Activated CD4-positive, alpha-beta T cell treated with anti-CD3 and anti-CD28 coated beads for 24 hours (primary cell): ENCODE data around the gene MGLL.

Experiments used
- DNase-seq, 2 donors: peaks; one replicate each; pipeline ENCODE4 v3.0.0-alpha.2; 2020; ENCODE audit warnings: low read depth in 2 of 2

MGLL gene

GRCh38 chr3:127723011-127723567, 99.2 kb downstream of the MGLL start:
- no peak for DNase-seq

DNA sequence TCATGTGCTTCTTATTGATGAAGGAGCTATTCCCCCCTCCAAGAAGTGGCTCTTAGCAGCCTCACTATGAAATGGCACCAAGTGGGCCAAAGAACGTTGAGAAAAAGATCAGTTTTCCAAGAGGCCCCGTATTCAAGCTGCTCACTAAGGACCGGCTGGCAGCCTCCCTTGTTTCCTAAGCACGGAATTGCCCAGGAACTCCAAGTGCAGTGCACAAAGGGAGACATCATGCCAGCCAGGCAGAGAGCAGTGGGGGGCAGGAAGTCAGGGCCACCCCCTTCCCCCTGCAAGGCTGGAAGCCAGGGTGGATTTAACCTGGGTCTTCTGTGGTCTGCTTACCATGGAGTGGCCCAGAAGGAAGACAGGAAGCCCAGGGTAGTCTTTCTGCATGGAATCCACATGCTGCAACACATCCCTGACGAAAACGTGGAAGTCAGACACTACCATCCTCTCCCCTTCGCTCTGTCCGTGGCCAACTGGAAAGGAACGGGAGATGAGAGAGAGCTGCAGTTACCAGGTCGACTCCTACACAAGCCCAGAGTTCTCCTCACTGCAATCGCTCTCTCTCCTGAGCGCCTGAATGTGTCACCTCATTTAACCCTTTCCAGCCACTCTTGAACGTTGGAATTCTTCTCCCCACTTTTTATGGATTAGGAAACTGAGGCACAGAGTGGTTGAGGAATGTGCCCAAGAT, 100.1 kb downstream of the MGLL start:
- no peak for DNase-seq

GRCh38 chr3:127720985-127721935, 101.1 kb downstream of the MGLL start:
- DNase-seq = no peak

DNA sequence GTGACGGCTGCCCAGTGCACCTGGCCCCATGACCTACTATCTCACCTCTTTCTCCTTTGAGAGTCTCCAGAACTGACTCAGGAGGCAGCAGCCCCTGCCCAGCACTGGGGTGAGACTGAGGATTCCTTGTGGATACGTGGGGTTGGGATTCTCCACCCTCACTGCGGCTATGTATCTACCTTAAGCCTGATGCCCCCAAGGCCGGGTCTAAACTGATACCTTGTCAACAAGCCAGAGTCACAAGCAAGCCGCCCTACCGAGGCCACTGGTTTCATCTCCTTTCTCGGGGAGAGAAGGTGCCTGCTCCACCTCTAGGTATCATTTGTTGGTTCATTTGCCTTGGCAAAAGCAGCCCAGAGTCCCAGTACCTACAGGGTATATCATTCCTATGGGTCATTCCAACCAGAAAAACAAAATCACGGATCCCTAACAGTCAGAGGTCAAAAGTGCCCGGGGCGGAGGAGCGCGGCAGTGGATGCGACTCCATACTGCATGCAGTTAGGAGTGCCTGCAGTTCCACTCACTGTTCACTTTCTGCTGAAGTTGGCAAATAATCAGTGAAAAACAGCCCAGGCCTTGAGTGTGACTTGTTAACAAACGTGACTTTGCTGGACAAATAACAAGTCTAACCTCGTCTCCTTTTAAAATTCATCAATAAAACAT, 102.0 kb downstream of the MGLL start:
- no peak for DNase-seq

- DNase-seq = no peak
Observed at GRCh38 chr3:127719369-127719768, 102.9 kb downstream of the MGLL start.

DNA sequence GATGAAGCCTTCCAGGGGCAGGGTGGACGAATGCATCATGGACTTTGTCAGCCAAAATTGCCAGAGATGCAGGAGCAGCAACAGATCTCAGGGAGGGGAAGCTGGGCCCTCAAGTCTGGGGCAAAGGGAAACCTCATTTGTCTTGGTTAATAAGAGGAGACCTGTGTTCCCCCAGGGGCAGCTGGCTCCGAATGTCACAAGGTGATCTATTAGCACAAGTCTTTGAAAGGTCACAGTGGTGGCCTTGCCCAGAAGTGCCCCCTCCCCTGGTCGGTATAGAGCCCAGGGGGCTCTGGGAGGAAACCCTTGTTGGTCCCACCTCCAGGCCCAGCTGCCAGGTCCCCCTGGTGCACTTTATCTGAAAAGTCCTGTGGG, 103.4 kb downstream of the MGLL start:
- DNase-seq = no peak

DNA sequence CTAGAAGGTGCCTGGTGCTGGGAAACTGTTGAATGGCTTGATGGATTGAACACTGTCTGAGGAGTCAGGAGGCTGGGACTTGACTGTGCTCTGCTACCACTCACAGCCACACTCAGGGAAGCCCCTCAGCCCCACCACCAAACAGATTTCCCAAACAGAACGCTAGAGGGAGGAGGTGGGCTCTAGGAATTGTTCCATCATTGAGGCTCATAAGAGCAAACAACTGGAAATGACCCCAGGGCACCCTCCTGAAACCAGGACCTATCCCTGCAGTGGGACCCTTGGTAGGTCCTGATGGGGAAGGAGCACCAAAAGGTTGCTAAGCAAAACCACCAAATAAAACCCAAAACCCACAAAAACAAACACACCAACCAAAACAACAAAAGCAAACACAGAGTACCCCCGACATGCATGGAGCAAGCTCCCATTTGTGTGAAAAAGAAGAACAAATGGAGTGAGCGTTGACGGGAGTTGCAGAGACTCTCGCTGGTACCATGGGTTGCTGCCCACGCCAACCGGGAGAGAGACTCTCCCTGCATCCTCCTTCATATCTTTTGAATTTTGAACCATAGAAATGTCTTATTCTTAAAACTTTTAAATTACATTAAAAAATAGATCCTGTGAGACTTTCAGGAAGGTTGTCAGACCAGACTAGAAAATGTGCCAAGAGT, 103.9 kb downstream of the MGLL start:
- no peak for DNase-seq

- no peak for DNase-seq
Observed at GRCh38 chr3:127717357-127718244, 104.7 kb downstream of the MGLL start.

GRCh38 chr3:127716384-127716783, 105.9 kb downstream of the MGLL start:
- DNase-seq = no peak

GRCh38 chr3:127715532-127715931, 106.8 kb downstream of the MGLL start:
- no peak for DNase-seq

- no peak for DNase-seq
Observed at GRCh38 chr3:127714866-127715265, 107.4 kb downstream of the MGLL start.

- DNase-seq = no peak
Observed at GRCh38 chr3:127714125-127714571, 108.2 kb downstream of the MGLL start.

DNA sequence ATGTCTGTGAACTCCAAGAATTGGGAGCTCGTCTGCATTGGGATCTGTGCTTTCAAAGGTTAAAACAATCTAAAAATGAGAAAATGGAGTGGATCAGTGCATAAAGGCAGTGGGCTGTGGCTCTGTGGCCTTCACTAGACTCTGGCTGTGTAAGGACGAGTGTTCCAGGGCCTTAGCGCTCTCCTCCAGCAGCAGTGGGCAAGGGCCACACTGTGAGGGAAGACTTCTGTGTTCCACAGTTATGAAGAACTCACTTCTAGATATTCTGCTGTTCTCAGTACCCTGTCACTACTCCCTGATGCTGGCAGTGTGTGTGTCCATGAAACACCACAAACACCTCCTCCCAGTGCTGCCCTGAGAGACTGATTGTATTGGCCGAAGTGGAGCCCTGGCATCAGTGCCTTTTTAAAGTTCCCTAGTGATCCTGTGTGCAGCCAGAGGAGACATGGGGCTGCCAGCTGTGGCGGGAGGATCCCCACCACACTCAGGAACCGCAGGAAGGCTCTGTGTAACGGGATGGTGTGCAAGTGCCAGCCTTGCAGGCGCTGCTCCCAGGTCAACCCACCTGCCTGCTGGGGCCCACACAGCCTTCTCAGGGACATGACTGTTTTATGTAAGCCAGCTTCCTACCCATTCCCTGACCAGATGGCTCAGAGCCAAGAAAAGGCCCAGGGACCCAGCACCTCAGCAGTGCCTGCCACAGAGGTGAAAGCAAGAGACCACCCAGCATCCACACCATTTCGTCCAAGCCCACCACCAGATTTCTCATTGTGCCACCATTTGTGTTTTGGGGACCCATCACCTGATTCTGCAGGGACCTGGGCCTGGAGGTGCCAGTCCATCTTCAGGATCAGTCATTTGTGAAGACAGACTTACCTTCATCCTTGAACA, 109.2 kb downstream of the MGLL start:
- DNase-seq = no peak

- DNase-seq = no peak
Observed at GRCh38 chr3:127712461-127712860, 109.9 kb downstream of the MGLL start.

DNA sequence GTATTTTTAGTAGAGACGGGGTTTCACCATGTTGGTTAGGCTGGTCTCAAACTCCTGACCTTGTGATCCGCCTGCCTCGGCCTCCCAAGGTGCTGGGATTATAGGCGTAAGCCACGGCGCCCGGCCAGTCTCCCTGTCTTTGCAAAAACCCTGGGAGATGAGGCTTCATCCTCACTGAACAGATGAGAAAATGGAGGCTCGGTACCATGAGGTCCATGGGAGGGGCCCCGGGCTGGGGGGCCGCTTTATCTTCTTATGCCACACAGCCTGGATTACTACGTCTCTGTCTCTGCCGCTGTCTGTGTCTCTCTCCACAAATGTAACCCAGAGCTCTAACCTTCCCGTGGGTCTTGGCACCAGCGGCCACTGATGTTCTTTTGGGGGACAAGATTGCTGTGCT, 110.4 kb downstream of the MGLL start:
- DNase-seq = no peak

- no peak for DNase-seq
Observed at GRCh38 chr3:127711021-127711695, 111.2 kb downstream of the MGLL start.

GRCh38 chr3:127710155-127710941, 112.0 kb downstream of the MGLL start:
- DNase-seq = no peak
